EL (cell line): ENCODE results near the gene C2orf92.
A peak's percentile ranks its signal among the peaks of the same experiment; 100 is the strongest.
"Not testable (repeated sequence)": the region's sequence is repeated elsewhere in the genome, so short reads cannot be mapped to it uniquely, and the experiment has no call there.

ENCODE experiments used
- DNase-seq: peaks from one replicate; pipeline ENCODE4 v3.0.0-alpha.2; 2016

C2orf92 gene

GRCh38 chr2:97695744-97696143 lies 26.2 kb downstream of the C2orf92 start:
- DNase-seq = no peak

GRCh38 chr2:97697252-97698235 lies 28.0 kb downstream of the C2orf92 start:
- peak; percentile 76 for DNase-seq

GRCh38 chr2:97698530-97698929 lies 29.0 kb downstream of the C2orf92 start:
- no peak for DNase-seq

GRCh38 chr2:97699765-97700444 lies 30.4 kb downstream of the C2orf92 start:
- DNase-seq = peak; percentile 49

GRCh38 chr2:97701186-97701585 lies 31.7 kb downstream of the C2orf92 start:
- DNase-seq = no peak

GRCh38 chr2:97701851-97702465 lies 32.4 kb downstream of the C2orf92 start:
- DNase-seq = no peak

GRCh38 chr2:97702731-97703470 lies 33.4 kb downstream of the C2orf92 start:
- DNase-seq = no peak

GRCh38 chr2:97703741-97704140 lies 34.2 kb downstream of the C2orf92 start:
- no peak for DNase-seq

- no peak for DNase-seq
Observed at GRCh38 chr2:97704989-97705388, 35.5 kb downstream of the C2orf92 start.

- DNase-seq = no peak
Observed at GRCh38 chr2:97706112-97706511, 36.6 kb downstream of the C2orf92 start.

GRCh38 chr2:97706708-97707345 lies 37.3 kb downstream of the C2orf92 start:
- no peak for DNase-seq

- DNase-seq = no peak
Observed at GRCh38 chr2:97707362-97708047, 38.0 kb downstream of the C2orf92 start.

- DNase-seq = no peak
Observed at GRCh38 chr2:97708048-97708380, 38.5 kb downstream of the C2orf92 start.

GRCh38 chr2:97708608-97709007 lies 39.1 kb downstream of the C2orf92 start:
- no peak for DNase-seq

- DNase-seq = no peak
Observed at GRCh38 chr2:97711394-97711711, 41.8 kb downstream of the C2orf92 start.

- DNase-seq = not testable (repeated sequence)
Observed at GRCh38 chr2:97712175-97712574, 42.7 kb downstream of the C2orf92 start.

- no peak for DNase-seq
Observed at GRCh38 chr2:97712693-97713295, 43.3 kb downstream of the C2orf92 start.

- DNase-seq = no peak
Observed at GRCh38 chr2:97713296-97714083, 44.0 kb downstream of the C2orf92 start, which contains the start of gene ZAP70. Gene ZAP70, plus strand, starts transcription at chr2:97713576. Its CDS starts 10,461 bp downstream, at chr2:97724037.

GRCh38 chr2:97714084-97714949 lies 44.8 kb downstream of the C2orf92 start:
- no peak for DNase-seq
